ENCODE data around the gene SBNO2. TPM values are rescaled to one million over a fixed set of nuclear protein-coding genes. Genes with fewer than 3 reads are reported as not detected.

The SBNO2 gene
- total RNA-seq, 1 donor from 2014 or later: 53.0 TPM

DNA sequence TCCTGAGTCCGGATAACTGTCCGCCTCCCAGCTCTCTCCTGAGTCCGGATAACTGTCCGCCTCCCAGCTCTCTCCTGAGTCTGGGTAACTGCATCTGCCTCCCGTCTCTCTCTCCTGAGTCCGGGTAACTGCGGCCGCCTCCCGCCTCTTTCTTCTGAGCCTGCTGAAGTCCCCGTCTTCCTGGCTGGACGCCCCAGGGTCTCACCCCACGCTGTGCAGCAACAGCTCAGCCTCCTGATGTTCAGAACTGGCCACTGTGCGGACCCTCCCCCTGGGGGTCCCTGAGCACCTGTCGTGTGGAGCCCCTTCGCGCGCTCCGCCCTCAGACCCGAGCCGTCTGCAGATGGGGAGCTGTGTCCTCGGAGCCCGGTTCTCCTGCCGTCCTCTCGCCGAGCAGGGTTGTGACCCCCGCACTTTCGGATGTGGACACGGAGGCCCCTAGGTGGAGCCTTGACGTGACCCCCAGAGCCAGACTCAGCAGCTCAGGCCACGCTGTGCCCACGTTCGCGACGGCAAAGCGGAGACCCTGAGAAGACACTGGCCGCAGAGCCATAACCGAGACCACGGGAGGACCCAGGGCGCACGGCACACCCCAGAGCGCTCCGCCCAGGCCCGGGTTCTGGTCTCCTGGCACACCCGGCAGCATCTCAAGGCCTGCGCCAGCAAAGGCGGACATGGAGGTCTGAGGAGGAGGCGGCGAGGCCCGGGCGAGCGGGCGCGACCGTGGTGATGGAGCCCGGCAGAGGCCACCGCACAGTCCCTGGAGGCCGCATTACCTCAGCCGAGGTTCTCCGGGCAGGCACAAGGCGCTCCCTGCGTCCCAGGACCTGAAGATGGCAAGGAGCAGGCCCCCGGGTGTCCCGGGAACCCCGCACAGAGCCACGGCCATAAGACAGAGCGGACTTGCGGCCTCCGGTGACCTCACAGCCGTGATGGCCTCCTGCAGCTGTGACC, 15.9 kb downstream of the SBNO2 start:
- TF ChIP-seq, protein P1, sequence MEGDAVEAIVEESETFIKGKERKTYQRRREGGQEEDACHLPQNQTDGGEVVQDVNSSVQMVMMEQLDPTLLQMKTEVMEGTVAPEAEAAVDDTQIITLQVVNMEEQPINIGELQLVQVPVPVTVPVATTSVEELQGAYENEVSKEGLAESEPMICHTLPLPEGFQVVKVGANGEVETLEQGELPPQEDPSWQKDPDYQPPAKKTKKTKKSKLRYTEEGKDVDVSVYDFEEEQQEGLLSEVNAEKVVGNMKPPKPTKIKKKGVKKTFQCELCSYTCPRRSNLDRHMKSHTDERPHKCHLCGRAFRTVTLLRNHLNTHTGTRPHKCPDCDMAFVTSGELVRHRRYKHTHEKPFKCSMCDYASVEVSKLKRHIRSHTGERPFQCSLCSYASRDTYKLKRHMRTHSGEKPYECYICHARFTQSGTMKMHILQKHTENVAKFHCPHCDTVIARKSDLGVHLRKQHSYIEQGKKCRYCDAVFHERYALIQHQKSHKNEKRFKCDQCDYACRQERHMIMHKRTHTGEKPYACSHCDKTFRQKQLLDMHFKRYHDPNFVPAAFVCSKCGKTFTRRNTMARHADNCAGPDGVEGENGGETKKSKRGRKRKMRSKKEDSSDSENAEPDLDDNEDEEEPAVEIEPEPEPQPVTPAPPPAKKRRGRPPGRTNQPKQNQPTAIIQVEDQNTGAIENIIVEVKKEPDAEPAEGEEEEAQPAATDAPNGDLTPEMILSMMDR (IDR thresholded peaks at IDR 0.05; ENCODE audit: unreplicated experiment): no peak
- DNase-seq (ENCODE audit: low spot score in 2 of 2, unreplicated experiment in 2 of 2): no peak
- Mint-ChIP-seq H3K4me1 (peaks cover 4% of the 10 kb centered on the region), H3K27me3 (ENCODE audit: low read depth) (no peaks in the 10 kb centered on the region), H3K9me3 (no peaks in the 10 kb centered on the region), H3K36me3 (no peaks in the 10 kb centered on the region), H3K4me3 (no peak overlapping the region), H3K27ac (no peak overlapping the region)

DNA sequence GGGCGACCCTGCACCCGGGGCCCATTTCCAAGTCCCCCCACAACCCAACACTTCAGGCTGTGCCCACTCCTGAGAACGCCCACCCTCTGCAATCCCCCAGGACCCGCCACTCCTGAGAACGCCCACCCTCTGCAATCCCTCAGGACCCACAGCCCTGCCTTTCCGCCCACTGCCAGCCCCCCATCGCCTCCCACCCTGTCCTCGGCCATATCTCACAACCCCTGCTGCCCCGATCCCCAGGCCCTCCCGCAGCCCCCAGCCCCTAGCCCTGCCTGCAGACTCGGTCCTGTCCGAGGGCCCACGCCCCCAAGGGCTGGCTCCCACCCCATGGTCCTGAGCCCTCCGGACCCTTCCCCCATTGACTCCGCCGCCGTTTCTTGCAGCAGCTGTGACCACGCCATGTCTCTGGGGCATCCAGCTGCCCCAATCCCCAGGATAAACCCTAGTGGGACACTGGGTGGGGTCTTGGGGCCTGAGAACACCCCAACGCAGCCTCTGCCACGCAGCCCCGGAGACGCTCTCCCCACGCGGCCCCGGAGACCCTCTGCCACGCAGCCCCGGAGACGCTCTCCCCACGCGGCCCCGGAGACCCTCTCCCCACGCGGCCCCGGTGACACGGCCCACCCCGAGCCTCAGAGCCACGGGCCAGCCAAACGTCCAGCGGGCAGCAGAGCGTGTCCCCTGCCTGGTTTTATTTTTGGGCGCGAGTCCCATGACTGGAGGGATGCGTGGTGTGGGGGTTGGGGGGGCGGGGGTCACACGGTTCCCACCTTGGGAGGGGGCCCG, 17.0 kb downstream of the SBNO2 start:
- Mint-ChIP-seq H3K4me3 (no peak overlapping the region), H3K27ac (no peak overlapping the region), H3K36me3 (peaks cover 3% of the 10 kb centered on the region), H3K9me3 (no peaks in the 10 kb centered on the region), H3K27me3 (ENCODE audit: low read depth) (no peaks in the 10 kb centered on the region), H3K4me1 (peaks cover 4% of the 10 kb centered on the region)
- TF ChIP-seq, protein P1 (IDR thresholded peaks at IDR 0.05; ENCODE audit: unreplicated experiment): no peak
- no peak for DNase-seq (ENCODE audit: low spot score in 2 of 2, unreplicated experiment in 2 of 2)

DNA sequence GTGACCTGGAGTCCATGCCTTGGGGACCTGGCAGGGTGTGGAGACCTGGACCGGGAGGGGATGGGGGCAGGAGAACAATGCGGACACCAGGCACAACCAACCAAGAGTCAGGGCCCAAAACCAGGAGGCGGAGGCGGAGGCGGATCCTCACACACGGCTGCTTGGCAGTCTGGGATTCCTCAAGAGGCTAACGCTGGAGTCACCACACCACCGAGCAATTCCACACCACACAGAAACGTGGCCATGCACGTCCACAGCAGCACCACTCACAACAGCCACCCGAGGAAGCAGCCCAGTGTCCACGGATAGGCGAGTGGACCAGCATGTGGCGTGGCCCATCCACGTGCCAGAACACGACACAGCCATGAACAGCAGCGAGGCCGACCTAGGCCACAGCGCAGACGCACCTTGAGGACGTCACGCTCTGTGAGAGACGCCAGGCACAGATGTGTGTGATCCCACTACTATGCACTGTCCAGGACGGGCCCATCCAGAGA, 17.7 kb downstream of the SBNO2 start:
- Mint-ChIP-seq H3K27ac (no peak overlapping the region), H3K4me1 (peaks cover 1% of the 10 kb centered on the region), H3K9me3 (no peaks in the 10 kb centered on the region), H3K36me3 (peaks cover 3% of the 10 kb centered on the region), H3K27me3 (ENCODE audit: low read depth) (no peaks in the 10 kb centered on the region), H3K4me3 (no peak overlapping the region)
- no peak for DNase-seq (ENCODE audit: low spot score in 2 of 2, unreplicated experiment in 2 of 2)
- TF ChIP-seq, protein P1 (IDR thresholded peaks at IDR 0.05; ENCODE audit: unreplicated experiment): no peak

DNA sequence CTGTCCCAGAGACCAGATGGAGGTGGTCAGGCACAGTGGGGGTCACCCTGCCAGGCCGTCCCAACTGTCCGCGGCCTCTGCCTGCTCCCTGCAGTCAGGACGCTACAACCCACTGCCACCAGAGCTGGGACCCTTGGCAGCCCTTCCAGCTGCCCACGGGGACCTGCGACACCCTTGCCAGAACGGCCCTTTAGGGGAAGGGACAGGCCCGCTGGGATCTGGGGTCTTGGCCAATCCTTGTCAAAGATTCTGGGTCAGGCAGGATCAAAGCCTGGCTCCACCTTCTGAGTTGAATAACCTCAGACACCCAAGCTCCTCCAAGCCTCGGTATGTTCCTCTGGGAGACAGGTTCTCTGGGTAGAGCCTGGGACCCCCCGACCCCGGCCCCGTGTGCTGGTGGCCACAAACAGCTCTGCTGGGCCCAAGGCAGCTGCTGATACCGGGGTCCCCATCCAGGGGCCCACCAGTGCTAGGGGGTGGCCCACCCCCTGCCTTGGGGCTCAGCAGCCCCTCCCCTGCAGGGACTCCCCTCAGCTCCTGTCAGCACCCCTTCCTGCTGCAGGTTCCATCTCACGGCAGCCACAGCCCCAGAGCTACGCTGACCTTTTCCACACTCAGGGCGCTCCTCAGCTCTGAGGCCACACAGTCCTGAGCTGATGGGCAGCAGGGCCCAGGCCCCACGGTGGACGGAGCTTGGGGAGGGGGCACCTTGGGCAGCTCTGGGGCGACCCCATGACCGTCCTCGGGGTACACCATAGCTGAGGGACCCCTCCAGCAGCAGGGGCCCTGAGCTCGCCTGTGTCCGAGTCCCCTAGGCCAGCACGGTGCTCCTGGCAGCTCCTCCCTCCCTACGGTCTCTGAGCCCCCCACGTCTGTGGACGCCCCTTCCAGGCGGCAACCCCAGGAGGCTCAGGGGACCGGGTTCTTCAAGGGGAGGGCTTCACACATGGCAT, 18.4 kb downstream of the SBNO2 start:
- Mint-ChIP-seq H3K4me3 (no peak overlapping the region), H3K4me1 (peaks cover 1% of the 10 kb centered on the region), H3K36me3 (peaks cover 3% of the 10 kb centered on the region), H3K27me3 (ENCODE audit: low read depth) (no peaks in the 10 kb centered on the region), H3K9me3 (no peaks in the 10 kb centered on the region), H3K27ac (no peak overlapping the region)
- TF ChIP-seq, protein P1 (IDR thresholded peaks at IDR 0.05; ENCODE audit: unreplicated experiment): no peak
- no peak for DNase-seq (ENCODE audit: low spot score in 2 of 2, unreplicated experiment in 2 of 2)

Data from mesothelial cell of epicardium (in vitro differentiated cells).